Endothelial cell of umbilical vein (primary cell): Measurements from ENCODE around the gene ABCB6. TPM values are rescaled to one million over a fixed set of nuclear protein-coding genes. Genes with fewer than 3 reads are reported as not detected.

Experiments
- BruUV-seq: library from RNA; stranded (reverse); fragments of 400-500 nt; replicated peaks from 2 replicates; lab custom pipeline; 2021; lab: Mats Ljungman, UMichigan
- CTCF ChIA-PET: fragments of 300-600, 350-600 bp; sonication (Branson Sonifier 250); formaldehyde crosslinking; loops from one replicate; lab custom pipeline; 2021; ENCODE audit warnings: antibody characterized with exemption, inconsistent platforms; lab: Charles Lee
- POLR2A ChIA-PET: fragments of 300-600, 350-600 bp; sonication (Branson Sonifier 250); formaldehyde crosslinking; loops from one replicate; lab custom pipeline; 2021; ENCODE audit warnings: antibody characterized with exemption, inconsistent platforms; lab: Charles Lee
- DNase-seq: peaks from one replicate; pipeline ENCODE4 v3.0.0-alpha.2; 2011; ENCODE audit warnings: low read depth, low spot score
- FAIRE-seq: peaks from 2 replicates; lab custom pipeline; 2011; peaks lifted over from hg19 to GRCh38; lab: Jason Lieb, UNC
- H2AFZ ChIP-seq: 2 replicates; pipeline ENCODE4 v1.6.0; 2012; ENCODE audit warnings: low read depth, low read length, control low read depth, inconsistent platforms
- H3K27ac ChIP-seq: 2 replicates; pipeline ENCODE4 v1.5.1; 2011; ENCODE audit warnings: low read depth, mild to moderate bottlenecking, control low read depth, low read length, moderate library complexity; ENCODE audit not compliant: insufficient read depth
- H3K27me3 ChIP-seq, 2 experiments: 2 replicates each; pipeline versions ENCODE4 v1.6.0 to v1.6.1; 2011; ENCODE audit warnings: low read length in 2 of 2, mixed read lengths in 1 of 2; ENCODE audit not compliant: control insufficient read depth in 2 of 2, insufficient read depth in 2 of 2
- H3K36me3 ChIP-seq, 2 experiments: 2 replicates in 1 of 2; 3 replicates in 1 of 2; pipeline ENCODE4 v1.5.1; 2011; ENCODE audit warnings: low read length in 2 of 2, mild to moderate bottlenecking in 1 of 2, moderate library complexity in 1 of 2; ENCODE audit not compliant: control insufficient read depth in 2 of 2, insufficient read depth in 2 of 2; ENCODE audit errors: extremely low read depth in 1 of 2
- H3K4me1 ChIP-seq: 3 replicates; pipeline ENCODE4 v1.5.1; 2011; ENCODE audit warnings: mild to moderate bottlenecking, low read length; ENCODE audit not compliant: control insufficient read depth, insufficient read depth; ENCODE audit errors: extremely low read depth
- H3K4me2 ChIP-seq: 2 replicates; pipeline ENCODE4 v1.6.1; 2011; ENCODE audit warnings: low read length, control low read depth, mixed read lengths; ENCODE audit not compliant: insufficient read depth
- H3K4me3 ChIP-seq, 3 experiments: fragments of 200-600 bp in 1 of 3; sonication (generic), shearing (Covaris generic) in 1 of 3; replicated peaks in 1 of 3; 2 replicates each; pipeline ENCODE4 v1.5.1; 2011 to 2016; ENCODE audit warnings: control low read depth in 3 of 3, low read length in 3 of 3, mild to moderate bottlenecking in 2 of 3, inconsistent platforms in 1 of 3, low read depth in 1 of 3, moderate library complexity in 1 of 3; ENCODE audit not compliant: insufficient read depth in 1 of 3
- H3K79me2 ChIP-seq: 2 replicates; pipeline ENCODE4 v1.6.0; 2012; ENCODE audit warnings: low read length, inconsistent platforms; ENCODE audit not compliant: control insufficient read depth, insufficient read depth
- H3K9ac ChIP-seq: replicated peaks from 2 replicates; pipeline ENCODE3; 2011; ENCODE audit warnings: low read length, control low read depth; ENCODE audit not compliant: insufficient read depth; ENCODE audit errors: extremely low read depth
- H3K9me1 ChIP-seq: replicated peaks from 3 replicates; pipeline ENCODE4 v1.6.0; 2011; ENCODE audit warnings: mild to moderate bottlenecking, low read length; ENCODE audit not compliant: control insufficient read depth, insufficient read depth; ENCODE audit errors: extremely low read depth
- H3K9me3 ChIP-seq: replicated peaks from 2 replicates; pipeline ENCODE4 v1.5.1; 2012; ENCODE audit warnings: low read length, inconsistent platforms; ENCODE audit not compliant: control insufficient read depth, insufficient read depth
- H4K20me1 ChIP-seq: replicated peaks from 2 replicates; pipeline ENCODE3; 2011; ENCODE audit warnings: mild to moderate bottlenecking, low read length; ENCODE audit not compliant: control insufficient read depth, insufficient read depth; ENCODE audit errors: extremely low read depth
- CTCF ChIP-seq, 2 donors: IDR thresholded peaks; 1 replicate in 1 of 2; 2 replicates in 1 of 2; pipeline ENCODE4 v1.5.1; 2011; ENCODE audit warnings: low read length in 2 of 2, mild to moderate bottlenecking in 2 of 2, moderate library complexity in 2 of 2, control low read depth in 1 of 2, inconsistent platforms in 1 of 2, low read depth in 1 of 2; ENCODE audit not compliant: insufficient read depth in 1 of 2; ENCODE audit errors: extremely low read depth in 1 of 2
- EZH2 ChIP-seq: IDR thresholded peaks from 2 replicates; pipeline ENCODE4 v1.6.1; 2012; ENCODE audit warnings: borderline replicate concordance, low read depth, mild to moderate bottlenecking, moderate library complexity, low read length, inconsistent platforms; ENCODE audit not compliant: severe bottlenecking
- FOS ChIP-seq: IDR thresholded peaks from 2 replicates; pipeline ENCODE4 v1.6.1; 2011; ENCODE audit warnings: mild to moderate bottlenecking, low read length, moderate library complexity, borderline replicate concordance; ENCODE audit not compliant: insufficient read depth
- GATA2 ChIP-seq: IDR thresholded peaks from 2 replicates; pipeline ENCODE4 v1.7.0; 2011; ENCODE audit warnings: low read depth, mild to moderate bottlenecking, moderate library complexity, mixed read lengths, low read length; ENCODE audit not compliant: insufficient read length, insufficient read depth
- JUN ChIP-seq: IDR thresholded peaks from 2 replicates; pipeline ENCODE4 v1.6.1; 2011; ENCODE audit warnings: borderline replicate concordance, low read depth; ENCODE audit not compliant: insufficient read length, insufficient read depth
- MAX ChIP-seq: IDR thresholded peaks from 2 replicates; pipeline ENCODE4 v1.6.1; 2011; ENCODE audit not compliant: insufficient read depth, insufficient read length
- MYC ChIP-seq: IDR thresholded peaks from one replicate; pipeline ENCODE4 v1.6.1; 2011; ENCODE audit warnings: mild to moderate bottlenecking, low read depth, low read length
- POLR2A ChIP-seq: IDR thresholded peaks from 2 replicates; pipeline ENCODE4 v1.6.1; 2012; ENCODE audit warnings: low read depth, mild to moderate bottlenecking, control low read depth, low read length
- POLR2AphosphoS5 ChIP-seq: IDR thresholded peaks from 2 replicates; pipeline ENCODE4 v1.6.1; 2012; ENCODE audit warnings: low read depth, mild to moderate bottlenecking, control low read depth, low read length, moderate library complexity; ENCODE audit not compliant: insufficient read depth
- dilution Hi-C: fragments of 300-500 bp; cut with MboI; formaldehyde crosslinking; loops from one replicate; pipeline ENCODE4 v1.15.0; 2019; ENCODE audit warnings: low sequenced_read_pairs; ENCODE audit not compliant: extremely low pct_ligation_motif_present
- intact Hi-C: fragments of 100-400 bp; cut with micrococcal nuclease; formaldehyde crosslinking; loops from one replicate; pipeline ENCODE4 v1.10.0; 2022
- polyA plus RNA-seq, 4 experiments: library from polyadenylated mRNA; depleted of rRNA in 3 of 4; stranded (reverse) in 3 of 4; unstranded in 1 of 4; fragments of >200 nt; gene quantifications; 2 replicates each; pipeline versions ENCODE4 v1.2.1 to v1.2.3, GENCODE V29; 2011 to 2012; ENCODE audit warnings: missing spikeins in 1 of 4
- total RNA-seq: library from RNA; stranded (reverse); gene quantifications from 2 replicates; pipeline ENCODE4 v1.2.3, GENCODE V29; 2021

Gene ABCB6
- total and polyA plus RNA-seq, 2 donors (not counting 3 experiments of a cell fraction or from before 2014, with no cell fraction given) = 25.7 to 32.5 TPM

- no peak for FAIRE-seq
- peaks cover 3 to 13% of the 10 kb centered on the region in 2 experiments for H3K36me3 ChIP-seq
- no TSS peak for BruUV-seq
These were observed 5.7 kb downstream of the ABCB6 start for GRCh38 chr2:219213026-219213415.

More at GRCh38 chr2:219213026-219213415, 5.7 kb downstream of the ABCB6 start:
- POLR2A ChIA-PET = no interaction called here
- H3K27me3 ChIP-seq = no peaks in the 10 kb centered on the region
- intact Hi-C loops = no loop called here
- H3K4me3 ChIP-seq = no peak overlapping the region
- H3K9me3 ChIP-seq = no peaks in the 10 kb centered on the region
- CTCF ChIA-PET = interaction anchor here (1.4 kb wide), 1 partner anchor 183 kb away, joined by 3 read pairs; no protein-coding TSS in a partner anchor
- H2AFZ ChIP-seq = no peak overlapping the region
- no peak overlapping the region for H3K9ac ChIP-seq
- H3K9me1 ChIP-seq = no peaks in the 10 kb centered on the region
- no peak for DNase-seq
- no peak overlapping the region for H3K27ac ChIP-seq
- dilution Hi-C loops = no loop called here
- TF ChIP-seq GATA2 (no peak), MAX (no peak), JUN (no peak), POLR2AphosphoS5 (no peak), CTCF (IDR thresholded peaks at IDR 0.05; ENCODE audit: extremely low read depth in 1 of 2, insufficient read depth in 1 of 2, low read depth in 1 of 2, low read length in 2 of 2) (no peak), POLR2A (no peak), EZH2 (no peak), MYC (no peak), FOS (no peak)
- H3K79me2 ChIP-seq = no peaks in the 10 kb centered on the region
- H3K4me1 ChIP-seq = peaks cover 8% of the 10 kb centered on the region
- H4K20me1 ChIP-seq = no peaks in the 10 kb centered on the region
- no peak overlapping the region for H3K4me2 ChIP-seq
